ENCODE measurements around the gene ASPRV1.
"Not testable (repeated sequence)": the region's sequence is repeated elsewhere in the genome, so short reads cannot be mapped to it uniquely, and the experiment has no call there.

ASPRV1 gene

DNA sequence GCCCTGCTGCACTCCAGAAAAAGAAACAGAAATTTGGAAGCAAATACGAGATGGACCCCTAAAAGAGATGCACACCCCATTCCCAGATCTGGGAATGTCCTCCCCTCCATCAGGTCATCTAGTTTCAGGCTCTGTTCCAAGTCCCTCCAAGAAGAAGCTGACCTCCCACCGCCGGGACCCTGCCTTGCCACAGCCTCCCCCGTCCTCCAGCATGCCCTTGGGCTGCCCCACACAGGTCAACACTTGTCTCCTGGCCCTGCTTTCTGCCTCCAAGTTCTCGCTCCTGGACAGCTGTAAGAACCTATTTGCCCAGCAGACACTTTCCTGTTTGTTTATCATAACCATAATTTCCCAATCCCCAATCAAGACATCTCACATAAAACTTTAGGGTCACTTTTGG lies 2.0 kb downstream of the ASPRV1 start:
- no peak for DNase-seq

DNA sequence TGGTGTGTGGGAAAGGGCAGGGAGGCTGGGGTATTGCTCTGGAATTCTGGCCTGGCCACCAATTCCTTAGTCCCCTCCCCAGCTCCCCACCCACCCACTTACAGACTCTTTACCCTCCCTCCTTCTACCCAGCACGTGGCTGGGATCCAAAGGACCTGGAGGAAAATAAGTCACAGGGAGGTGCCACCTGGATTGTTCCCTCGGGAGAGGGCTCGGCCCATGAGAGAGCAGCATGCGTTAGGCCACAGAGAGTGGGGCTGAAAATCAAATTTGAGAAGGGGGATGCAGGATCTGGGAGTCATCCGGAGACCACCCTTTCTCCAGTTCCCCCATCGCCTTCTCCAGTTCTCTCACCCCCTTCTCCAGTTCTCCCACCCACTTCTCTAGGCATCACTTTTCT lies 3.0 kb downstream of the ASPRV1 start:
- DNase-seq = no peak

DNA sequence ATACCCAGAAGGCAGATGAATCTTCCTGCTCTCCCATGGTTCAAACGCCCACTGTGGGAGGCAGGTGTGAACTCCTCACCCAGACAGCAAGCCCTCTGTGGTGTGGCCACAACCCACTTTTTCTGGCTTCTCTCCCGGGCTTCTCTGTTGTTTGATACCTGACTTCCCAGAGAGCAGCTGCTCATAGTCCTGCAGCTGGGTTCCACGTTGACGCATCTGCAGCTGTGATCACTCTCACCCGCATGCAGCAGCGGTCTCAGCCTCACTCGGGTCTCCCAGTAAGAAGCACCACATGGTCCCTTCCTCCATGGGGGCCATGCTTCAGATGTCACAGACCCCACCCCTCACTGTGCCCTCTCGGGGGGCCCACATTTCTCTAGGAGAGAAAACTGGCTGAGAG lies 3.5 kb downstream of the ASPRV1 start:
- DNase-seq = no peak

DNA sequence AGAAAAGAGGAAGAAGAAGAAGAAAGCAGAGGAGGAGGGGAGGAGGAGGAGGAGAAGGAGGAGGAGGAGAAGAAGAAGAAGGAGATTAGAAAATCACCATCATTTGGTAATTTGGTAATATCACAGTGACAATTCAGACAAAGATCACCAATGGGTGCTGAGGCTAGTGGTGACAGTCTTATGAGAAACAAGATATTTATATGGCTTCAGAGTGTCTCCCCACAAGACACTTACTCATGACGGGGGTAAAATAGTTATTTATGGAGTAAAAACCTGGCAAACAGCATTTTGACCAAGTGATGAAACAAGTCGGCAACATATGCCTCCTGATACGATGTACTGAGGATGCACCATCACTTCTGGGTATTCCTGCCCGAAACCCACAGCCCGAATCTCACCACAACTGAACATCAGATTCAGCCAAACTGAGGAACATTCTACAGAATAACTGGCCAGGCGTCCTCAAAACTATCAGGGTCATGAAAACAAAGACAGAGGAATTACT lies 4.9 kb downstream of the ASPRV1 start:
- DNase-seq = no peak

DNA sequence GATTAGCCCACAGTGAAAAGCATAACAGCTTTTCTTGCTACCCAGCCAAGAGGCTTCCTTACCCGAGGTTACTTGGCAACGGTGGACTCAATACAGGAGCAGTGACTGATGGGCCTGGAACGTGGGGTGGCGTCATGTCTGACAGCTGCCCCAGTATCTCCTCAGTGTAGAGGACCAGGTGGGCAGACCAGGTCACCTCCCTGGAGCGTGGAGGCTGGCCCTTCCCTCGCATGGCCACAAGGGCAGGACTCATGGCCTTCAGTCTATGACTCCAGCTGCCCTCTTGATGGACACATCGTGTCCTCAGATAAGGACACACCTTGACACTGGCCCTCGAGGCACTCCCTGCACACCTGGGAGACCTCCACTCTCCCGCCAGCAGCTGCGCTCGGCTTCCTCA lies 6.4 kb downstream of the ASPRV1 start:
- no peak for DNase-seq

DNA sequence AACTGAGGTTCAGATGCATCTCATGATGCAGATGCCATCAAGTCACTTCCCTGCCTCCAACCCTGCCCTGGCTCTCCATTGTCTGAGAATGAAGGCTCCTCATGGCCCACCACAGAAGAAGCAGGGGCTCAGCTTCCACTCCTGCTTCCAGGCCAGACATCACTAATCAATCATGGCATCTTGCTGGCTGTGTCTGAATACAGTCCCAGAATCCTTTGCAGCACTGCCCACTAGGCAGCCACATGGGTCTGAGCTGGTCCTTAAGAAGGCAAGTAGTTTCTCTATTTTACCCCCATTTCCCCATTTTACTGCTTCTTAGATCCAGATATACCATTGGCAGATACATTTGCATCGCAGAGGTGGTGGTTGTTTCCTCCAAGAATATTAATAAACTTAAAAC lies 7.3 kb downstream of the ASPRV1 start:
- no peak for DNase-seq

DNA sequence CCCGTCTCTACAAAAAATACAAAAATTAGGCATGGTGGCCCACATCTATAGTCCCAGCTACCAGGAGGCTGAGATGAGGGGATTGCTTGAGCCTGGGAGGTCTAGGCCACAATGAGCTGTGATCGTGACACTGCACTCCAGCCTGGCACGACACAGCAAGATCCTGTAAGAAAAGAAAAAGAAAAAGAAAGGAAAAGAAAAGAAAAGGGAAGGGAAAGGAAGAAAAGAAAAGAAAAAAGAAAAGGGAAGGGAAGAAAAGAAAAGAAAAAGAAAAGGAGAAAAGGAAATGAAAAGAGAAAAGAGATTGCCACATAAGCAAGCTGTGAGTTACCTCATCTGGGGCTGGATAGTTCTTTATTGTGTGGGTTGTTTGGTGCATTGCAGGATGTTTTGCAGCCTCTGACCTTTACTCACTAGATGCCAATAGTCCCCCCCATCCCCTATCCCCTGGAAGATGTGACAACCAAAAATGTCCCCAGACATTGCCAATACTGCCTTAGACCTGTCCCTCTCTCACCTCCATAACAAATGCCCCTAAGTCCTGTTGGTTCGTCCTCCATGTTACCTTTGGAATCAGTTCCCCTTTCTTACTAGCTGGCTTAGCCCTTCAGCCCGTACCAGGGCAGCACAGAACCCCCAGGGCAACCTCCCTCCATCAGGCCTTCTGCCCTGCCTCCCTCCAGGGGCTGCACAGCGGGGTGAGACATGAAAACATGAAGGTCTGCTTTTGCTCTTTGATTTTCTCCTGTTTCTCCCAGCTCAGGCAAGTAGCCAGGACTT lies 8.9 kb downstream of the ASPRV1 start:
- no peak for DNase-seq

DNA sequence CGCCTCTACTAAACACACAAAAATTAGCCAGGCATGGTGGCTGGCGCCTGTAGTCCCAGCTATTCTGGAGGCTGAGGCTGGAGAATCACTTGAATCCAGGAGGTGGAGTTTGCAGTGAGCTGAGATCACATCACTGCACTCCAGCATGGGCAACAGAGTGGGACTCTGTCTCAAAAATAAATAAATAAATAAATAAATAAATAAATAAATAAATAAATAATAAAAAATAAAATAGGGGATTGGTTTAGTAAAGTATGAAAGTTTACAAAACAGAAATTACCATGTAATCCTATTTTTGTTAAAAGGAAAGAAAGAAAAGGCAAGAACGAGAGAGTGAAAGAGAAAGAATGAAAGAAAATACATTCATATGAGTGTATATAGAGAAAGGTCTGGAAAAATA lies 10.8 kb downstream of the ASPRV1 start:
- not testable (repeated sequence) for DNase-seq

DNA sequence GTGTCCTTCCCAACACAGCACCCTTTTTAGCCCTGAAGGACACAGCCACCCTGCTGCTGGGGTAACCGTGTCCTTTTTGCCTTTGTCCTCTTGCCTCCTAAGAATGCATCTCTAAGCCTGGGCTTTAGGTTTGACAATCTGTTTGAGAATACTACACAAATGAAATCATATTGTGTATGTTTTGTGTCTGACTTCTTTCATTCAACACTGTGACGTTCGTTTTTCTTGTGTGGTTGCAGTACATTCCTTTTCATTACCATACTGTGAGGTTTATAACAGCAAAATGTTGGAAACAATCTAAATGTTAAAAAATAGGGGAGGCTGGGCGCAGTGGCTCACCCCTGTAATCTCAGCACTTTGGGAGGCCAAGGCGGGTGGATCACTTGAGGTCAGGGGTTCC lies 11.2 kb downstream of the ASPRV1 start:
- no peak for DNase-seq

DNA sequence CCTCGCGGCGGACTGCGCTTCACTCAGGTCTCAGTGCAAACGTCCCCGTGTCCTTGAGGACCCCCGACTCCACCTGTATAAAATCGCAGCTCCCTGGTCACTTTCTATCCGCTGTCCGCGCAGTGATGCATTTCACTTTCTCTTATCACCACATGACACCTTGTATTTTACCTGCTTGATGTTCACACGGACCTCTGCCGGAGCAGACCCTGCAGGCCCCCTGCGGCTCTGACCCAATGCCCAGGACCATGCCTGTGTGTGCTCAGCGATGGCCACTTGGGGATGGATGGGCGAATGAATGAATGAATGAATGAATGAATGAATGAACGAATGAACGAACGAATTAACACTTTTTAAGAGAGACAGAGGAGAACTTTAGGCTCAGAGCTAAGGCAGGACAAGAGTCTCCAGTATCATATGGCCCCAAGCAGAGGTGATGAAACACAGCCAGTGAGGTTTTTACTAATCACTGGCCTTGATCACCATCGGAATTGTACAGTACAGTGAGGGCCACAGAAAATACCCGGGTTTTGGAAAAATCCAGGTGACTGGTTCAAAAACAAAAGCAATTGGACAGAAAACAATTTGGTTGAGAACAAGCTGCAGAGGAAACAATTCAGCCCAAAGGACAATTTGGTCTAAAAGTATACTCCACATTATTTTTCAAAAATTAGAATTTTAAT lies 12.3 kb downstream of the ASPRV1 start:
- DNase-seq = no peak

DNA sequence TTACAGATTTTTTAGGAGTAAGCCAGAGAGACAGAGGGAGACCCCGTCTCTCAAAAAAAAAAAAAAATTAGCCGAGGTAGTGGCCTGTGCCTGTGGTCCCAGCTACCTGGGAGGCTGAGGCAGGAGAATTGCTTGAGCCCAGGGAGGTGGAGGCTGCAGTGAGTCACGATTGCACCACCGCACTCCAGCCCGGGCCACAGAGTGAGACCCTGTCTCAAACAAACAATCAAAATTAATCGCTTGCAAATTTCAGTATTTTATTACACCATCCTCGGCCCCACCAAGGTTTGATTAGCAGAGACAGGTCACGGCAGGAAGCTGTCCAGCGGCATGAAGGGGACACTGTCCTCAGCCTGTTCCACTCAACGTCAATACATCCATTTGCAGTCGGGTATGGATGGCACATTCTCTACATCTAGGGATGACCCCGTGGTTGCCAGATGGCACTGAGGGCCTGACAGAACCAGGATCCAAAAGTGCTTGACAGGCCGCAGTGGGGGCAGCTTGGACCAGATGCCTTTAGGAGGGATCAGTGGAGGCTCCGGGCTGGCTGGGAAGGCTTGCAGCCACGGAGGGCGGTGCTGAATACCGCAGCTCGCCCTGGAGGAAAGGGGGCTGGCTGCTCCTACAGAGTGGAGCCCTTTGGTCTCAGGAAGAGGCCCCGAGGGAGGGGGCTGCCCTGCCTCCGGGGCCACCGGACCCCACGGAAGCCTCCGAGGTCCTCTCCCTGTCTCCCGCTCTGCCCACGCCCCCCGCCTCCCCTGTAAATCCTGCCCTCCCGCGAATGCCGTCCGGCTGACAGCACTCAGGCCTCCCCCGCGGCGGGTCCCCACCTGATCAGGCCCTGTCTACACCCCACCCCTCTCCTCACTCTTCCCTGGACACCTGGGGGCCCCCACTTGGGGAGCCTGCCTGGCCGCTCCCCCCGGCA lies 13.1 kb downstream of the ASPRV1 start:
- DNase-seq = no peak

DNA sequence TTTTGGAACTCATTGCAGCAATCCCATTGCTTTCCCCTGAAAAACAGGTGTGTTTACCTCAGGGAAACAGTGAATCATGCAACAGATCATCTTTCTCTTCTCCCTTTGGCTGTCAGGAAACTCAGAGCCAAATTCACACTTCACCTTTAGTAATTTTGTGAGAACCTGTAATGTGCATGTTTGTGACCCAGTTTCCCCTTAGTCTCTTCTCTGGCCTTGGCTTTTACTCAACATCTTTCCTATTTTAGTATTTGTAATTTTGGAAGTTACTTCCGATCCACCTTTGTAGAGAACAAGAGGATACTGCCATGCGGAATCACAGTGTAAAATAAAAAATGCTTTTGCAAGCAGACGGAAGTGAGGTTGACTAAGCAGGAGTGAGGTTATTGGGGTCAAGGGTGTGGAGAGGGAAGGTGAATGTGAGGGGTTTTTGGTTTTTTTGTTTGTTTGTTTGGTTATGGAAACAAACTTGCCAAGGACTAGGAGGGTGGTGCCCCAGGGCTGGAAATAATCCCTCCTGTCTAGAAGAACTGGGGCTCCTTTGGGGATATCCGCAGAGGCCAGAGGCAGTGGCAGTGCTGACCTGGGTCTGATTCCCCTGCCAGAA lies 14.0 kb downstream of the ASPRV1 start:
- no peak for DNase-seq

DNA sequence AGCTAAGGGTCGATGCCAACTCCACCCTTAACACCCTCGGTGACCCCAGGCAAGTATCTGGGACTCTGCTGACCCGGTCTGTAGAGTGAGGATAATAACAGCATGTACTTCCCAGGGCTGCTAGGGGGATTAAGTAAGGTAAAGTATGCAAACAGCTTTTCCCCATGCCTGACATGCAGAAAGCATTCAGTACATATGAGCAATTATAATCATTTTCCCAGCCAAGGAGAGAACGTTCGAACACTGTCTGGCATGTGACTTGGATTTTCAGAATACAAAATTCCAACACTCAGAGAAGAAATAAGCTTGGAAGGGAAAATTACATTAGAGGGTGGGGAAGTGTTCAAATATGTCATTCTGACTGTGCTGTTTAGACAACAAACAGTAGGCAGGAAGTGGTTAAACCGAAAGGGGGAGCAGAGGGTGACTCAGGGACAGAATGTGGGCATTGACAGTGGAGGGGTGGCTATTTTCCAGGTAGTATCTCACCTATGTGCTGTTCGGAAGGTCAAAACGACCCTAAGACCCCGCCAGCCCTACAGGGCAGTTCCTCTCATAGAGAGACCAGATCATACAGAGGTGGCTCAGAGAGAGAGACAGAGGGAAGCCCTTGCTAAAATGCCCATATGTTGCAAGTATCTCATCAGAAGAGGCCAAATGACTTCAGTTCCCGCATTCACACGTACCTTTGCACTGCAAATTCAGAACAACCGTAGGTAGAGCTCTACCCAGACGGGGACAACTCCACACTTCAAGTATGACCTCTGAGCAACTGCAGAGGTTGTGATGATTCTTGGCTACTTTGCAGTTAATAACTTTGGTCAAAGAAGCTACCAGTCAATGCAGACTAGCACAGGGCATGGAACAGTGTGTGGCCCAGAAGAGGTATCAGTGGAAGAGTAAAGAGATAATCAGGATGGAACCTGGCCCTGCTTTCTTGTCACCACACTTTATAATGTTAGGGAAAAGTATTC lies 14.8 kb downstream of the ASPRV1 start:
- peak; percentile 58 for DNase-seq

DNA sequence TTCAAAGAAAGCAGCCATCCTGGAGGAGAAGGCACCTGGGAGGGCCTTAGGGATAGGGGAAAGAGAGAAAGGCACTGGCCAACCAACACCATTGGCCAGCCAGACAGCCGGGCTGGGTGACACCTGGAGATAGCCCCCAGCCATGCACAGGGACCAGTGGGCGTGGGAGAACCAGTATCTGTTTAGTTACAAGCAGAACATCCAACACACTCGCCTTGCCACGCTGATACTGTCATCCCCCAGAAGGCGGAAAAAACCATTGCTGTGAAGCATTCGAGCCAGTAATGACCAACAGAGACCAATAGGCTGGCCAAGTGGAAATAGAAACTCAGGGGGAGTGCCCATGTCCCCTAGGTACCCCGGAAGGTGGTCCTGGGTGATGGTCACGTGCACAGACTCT lies 15.5 kb downstream of the ASPRV1 start:
- DNase-seq = no peak

DNA sequence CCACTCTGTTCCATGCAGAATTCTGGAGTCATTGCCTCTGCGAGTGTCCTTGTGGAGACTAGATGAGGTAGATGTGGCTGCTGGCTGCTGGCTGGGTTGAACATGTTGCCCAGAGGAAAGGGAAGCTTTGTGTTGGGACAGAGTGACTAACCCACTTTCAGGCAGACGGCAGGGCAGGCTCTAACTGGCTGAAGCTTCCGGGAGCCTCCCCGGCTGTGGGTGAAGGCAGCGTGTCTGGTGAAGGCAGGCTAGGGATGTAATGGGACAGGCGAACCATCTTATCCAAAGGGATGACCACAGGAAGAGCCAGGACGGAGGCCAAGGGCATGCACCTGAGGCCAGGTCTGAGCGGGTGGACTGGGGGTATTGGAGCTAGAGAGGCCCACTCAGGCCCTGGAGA lies 16.0 kb downstream of the ASPRV1 start:
- no peak for DNase-seq

DNA sequence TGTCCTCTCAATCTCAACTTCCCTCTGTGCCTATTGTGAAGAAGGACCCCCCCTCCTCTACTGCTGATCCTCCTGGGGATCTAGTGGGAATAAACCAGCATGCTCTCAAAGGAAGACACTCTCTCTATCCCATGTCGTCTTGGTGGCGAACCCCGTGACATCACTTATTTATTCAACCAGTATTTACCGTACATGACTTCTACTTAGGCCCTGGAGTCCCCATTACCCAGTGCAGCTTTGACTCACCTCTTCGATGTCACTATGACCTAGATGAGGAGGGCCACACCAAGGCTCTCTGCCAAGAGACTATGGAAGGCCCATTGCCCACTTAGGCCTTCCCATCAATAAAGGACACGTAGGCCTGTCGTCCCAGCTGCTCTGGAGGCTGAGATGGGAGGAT lies 16.7 kb downstream of the ASPRV1 start:
- DNase-seq = no peak

DNA sequence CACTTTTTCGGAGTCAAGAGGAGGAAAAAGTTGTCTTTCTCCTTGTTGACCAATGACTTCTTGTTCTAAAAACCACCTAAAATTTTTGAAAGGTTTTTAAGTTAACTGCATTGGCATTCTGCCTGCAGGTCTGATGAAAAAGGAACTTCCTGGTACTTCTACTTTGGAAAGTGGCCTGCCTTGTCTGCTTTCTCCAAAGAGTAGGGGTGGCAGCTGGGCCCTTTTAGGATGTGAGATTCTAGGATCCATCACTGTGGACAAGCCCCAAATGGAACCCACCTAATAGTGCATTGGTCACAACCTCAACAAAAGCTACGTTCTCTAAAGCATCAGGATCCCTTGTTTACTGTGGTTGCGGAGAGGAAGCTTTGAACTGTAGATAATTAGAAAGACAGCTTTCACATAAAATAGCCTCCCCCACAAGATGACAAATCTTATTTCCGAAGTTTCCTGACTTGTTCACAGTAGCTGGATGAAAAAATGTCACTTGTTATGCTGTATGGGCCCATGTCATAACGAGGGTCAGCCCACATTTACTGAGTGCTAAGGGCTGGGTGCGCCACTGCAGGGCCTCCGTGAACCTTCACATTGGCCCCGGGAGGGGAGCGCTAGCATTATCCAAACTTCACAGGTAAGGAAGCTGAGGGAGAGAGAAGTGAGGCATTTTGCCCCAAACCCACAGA lies 17.4 kb downstream of the ASPRV1 start:
- DNase-seq = no peak

DNA sequence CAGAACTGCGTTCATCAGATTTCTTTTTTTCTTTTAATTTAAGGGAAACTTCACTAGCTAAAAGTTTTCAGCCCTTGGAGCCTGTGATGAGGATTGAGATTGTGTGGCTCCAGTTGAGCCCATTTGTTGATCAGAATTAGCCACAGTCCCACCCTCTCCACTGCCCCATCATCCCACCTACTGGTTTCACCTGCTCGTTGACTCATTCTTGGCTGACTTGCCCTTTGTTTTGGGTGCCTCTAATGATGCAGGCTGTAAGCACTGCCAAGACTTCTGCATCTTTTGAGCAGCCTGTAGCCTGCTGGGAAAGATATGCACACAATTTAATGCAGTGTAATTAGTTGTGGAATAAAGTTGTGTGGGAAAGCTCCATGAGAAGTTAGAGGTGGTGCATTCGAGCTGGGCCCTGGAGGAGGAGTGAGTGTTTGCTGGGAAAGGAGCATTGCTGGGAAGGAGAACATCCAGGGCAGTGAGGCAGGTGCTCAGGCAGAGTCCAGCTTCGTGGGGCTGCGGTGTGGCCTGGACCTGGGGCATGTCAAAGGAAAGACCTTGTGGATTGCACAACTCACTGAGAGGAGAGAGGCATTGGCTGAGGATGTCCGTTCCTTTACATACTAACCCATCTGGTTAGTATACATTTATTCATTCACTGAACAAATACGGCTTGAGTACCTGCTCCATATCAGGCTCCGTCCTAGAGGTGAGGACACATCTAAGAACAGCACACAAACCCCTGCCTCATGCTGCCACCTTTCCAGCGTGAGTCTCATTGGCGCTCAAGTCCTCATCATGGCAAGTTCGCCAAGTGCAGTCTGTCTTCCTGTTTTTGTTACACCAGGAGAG lies 18.2 kb downstream of the ASPRV1 start:
- no peak for DNase-seq

DNA sequence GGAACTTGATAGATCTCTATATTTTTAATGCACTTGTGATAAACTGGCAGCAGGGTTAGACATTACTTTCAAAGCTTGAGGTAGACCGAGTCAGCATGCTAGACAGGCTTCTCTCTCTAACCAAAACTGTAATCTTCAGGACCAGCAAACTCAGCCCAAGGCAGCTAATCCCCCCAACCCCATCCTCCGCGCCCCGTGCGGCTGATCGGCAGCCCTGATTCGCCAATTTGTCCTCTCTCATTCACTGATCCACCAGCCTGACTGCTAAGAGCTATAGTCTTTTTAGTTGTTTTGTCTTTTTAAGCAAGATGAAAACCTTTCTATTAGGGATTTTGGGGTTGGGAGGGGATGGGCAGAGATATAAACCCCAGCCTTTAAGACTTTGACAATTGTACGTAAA lies 20.7 kb downstream of the ASPRV1 start:
- DNase-seq = no peak

DNA sequence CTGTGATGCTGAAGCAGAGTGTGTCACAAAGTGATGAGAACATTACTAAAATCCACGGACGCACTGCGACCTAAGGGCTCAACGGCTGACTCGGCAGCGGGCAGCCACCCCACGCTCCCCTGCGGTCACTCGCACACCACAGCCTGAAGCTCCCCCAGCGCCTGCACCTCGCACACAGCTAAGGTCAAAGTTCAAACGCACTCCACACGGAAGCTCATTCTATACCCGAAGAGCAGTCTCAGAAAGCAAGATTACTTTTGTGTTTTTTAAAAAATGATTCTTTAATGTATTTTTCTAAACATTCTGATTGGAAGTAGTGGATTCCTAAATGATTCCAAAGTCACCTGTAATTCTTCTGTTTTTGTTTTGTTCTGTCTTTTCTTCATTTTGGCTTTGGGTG lies 21.7 kb downstream of the ASPRV1 start:
- DNase-seq = no peak

Data from stimulated activated CD4-positive, alpha-beta T cell treated with anti-CD3 and anti-CD28 coated beads, Interleukin-4, amount 100 ng/mL, for 24 hours (primary cell).